Vagina (tissue), 2 donors: ENCODE measurements around the gene GDI1. TPM values are rescaled to one million over a fixed set of nuclear protein-coding genes. Genes with fewer than 3 reads are reported as not detected.

ENCODE experiments used
- DNase-seq, 2 donors: peaks; one replicate each; pipeline ENCODE4 v3.0.0-alpha.2; 2017; ENCODE audit errors: extremely low spot score in 2 of 2
- H3K27ac ChIP-seq: fragments of 200-600 bp; sonication (generic); one replicate; pipeline ENCODE4 v1.5.1; 2019
- H3K27me3 ChIP-seq: fragments of 200-600 bp; sonication (generic); one replicate; pipeline ENCODE4 v1.5.1; 2019
- H3K36me3 ChIP-seq, 2 donors: fragments of 200-600 bp; sonication (generic); one replicate each; pipeline ENCODE4 v1.5.1; 2017 to 2019
- H3K4me1 ChIP-seq: fragments of 200-600 bp; sonication (generic); one replicate; pipeline ENCODE4 v1.5.1; 2019
- H3K4me3 ChIP-seq, 2 donors: fragments of 200-600 bp; sonication (generic); 1 replicate in 1 of 2; 2 replicates in 1 of 2; pipeline ENCODE4 v1.5.1; 2016 to 2019
- H3K9me3 ChIP-seq: fragments of 200-600 bp; sonication (generic); one replicate; pipeline ENCODE4 v1.5.1; 2019
- CTCF ChIP-seq, 3 experiments: fragments of 450-650 bp in 2 of 3; fragments of 200-600 bp in 1 of 3; sonication (generic) in 1 of 3; IDR thresholded peaks; one replicate each; pipeline ENCODE4 v1.5.1; 2017 to 2019; ENCODE audit warnings: antibody characterized with exemption in 3 of 3, mild to moderate bottlenecking in 2 of 3, moderate library complexity in 2 of 3
- POLR2A ChIP-seq, 2 donors: fragments of 450-650 bp; IDR thresholded peaks; one replicate each; pipeline ENCODE4 v1.6.1; 2017; ENCODE audit warnings: antibody characterized with exemption in 2 of 2, mild to moderate bottlenecking in 2 of 2, moderate library complexity in 2 of 2
- POLR2AphosphoS5 ChIP-seq, 2 donors: sonication (generic); formaldehyde crosslinking; IDR thresholded peaks; one replicate each; pipeline ENCODE4 v1.9.0; 2017; ENCODE audit warnings: antibody characterized with exemption in 2 of 2, mild to moderate bottlenecking in 2 of 2, low read depth in 1 of 2; ENCODE audit not compliant: insufficient read depth in 1 of 2
- intact Hi-C: fragments of 100-400 bp; cut with DNase I; formaldehyde crosslinking; loops from one replicate; pipeline ENCODE4 v1.15.1; 2023
- total RNA-seq: library from RNA; depleted of rRNA; stranded (reverse); fragments of >200 nt; gene quantifications from one replicate; pipeline ENCODE4 v1.2.3, GENCODE V29; 2016

The GDI1 gene
- total RNA-seq, 1 donor from 2014 or later, result 116 TPM

DNA sequence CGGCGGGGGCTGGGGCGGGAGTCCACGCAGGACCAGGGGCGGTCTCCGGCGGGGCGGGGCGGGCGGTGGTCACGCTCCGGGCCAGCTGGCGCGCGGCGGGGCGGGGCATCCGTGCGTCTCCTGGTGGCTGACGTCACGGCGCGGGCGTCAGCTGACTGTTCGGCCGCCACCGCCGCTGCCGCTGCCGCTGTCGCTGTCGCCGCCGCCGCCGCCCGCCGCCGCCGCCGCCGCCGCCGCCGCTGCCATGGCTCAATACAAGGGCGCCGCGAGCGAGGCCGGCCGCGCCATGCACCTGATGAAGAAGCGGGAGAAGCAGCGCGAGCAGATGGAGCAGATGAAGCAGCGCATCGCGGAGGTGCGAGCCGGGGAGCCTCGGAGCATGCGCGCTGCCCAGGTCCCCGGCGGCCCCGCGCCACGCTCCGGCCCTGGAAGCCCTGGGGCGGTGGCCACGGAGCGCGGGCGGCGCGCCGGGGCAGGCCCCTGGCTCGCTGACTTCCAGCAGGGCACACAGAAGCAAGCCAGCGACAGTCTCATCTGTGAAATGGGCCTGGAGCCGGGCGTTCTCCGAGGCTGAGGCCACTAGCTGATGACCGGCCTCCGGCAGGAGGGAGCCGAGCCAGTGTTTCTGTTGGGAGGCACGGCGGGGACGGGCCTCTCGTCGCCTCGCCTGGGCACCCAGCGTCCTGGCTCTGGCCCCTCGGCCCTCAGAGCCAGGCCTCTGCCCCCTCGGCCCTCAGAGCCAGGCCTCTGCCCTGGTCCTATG, 7.2 kb downstream of the GDI1 start, which contains the start of gene FAM50A:
Gene FAM50A (plus strand): TSS at position 150 of the 763 bp plus-strand sequence. CDS start 95 bp downstream, at position 245.
- Histone ChIP-seq H3K36me3 (peaks cover 0 to 9% of the 10 kb centered on the region in 2 donors), H3K27ac (peak within 1 kb of the TSS; percentile 94), H3K9me3 (no peaks in the 10 kb centered on the region), H3K4me1 (peaks cover 28% of the 10 kb centered on the region), H3K27me3 (no peaks in the 10 kb centered on the region), H3K4me3 (peak within 1 kb of the TSS; percentile 48 to 50)
- intact Hi-C loops, result no loop called here
- DNase-seq, result no peak
- TF ChIP-seq CTCF (IDR thresholded peaks at IDR 0.05), result no peak
- peak in 1 of 2 donors; percentile 48 for TF ChIP-seq POLR2A (IDR thresholded peaks at IDR 0.05)

GRCh38 chrX:154444755-154445246, 7.8 kb downstream of the GDI1 start:
- DNase-seq, result no peak
- peak overlapping the region; percentile 94 for H3K27ac ChIP-seq
- no peaks in the 10 kb centered on the region for H3K9me3 ChIP-seq
- intact Hi-C loops, result no loop called here
- TF ChIP-seq CTCF (IDR thresholded peaks at IDR 0.05) (no peak), POLR2AphosphoS5 (IDR thresholded peaks at IDR 0.05; ENCODE audit: insufficient read depth in 1 of 2, low read depth in 1 of 2) (no peak), POLR2A (IDR thresholded peaks at IDR 0.05) (no peak)
- H3K4me1 ChIP-seq, result peaks cover 23% of the 10 kb centered on the region
- H3K4me3 ChIP-seq, result peak overlapping the region; percentile 48 to 50
- no peaks in the 10 kb centered on the region for H3K27me3 ChIP-seq
- H3K36me3 ChIP-seq, result peaks cover 0 to 5% of the 10 kb centered on the region in 2 donors

DNA sequence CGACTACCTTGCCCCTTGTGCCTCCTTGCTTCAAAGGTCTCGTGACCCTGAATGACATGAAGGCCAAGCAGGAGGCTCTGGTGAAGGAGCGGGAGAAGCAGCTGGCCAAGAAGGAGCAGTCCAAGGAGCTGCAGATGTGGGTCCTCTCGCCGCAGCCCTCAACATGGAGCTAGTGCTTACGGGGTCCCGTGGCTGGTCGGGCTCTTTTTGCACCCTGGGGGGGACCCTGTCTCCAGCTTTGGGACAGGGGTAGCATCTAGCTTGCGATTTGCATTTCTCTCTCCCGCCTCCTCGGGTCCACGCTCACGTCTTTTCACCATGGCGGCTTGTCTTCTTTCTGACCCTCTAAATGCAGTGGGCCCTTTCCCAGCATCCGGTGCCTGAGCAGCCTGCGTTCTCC, 8.8 kb downstream of the GDI1 start:
- no peak overlapping the region for H3K27ac ChIP-seq
- TF ChIP-seq CTCF (IDR thresholded peaks at IDR 0.05) (no peak), POLR2A (IDR thresholded peaks at IDR 0.05) (no peak), POLR2AphosphoS5 (IDR thresholded peaks at IDR 0.05; ENCODE audit: insufficient read depth in 1 of 2, low read depth in 1 of 2) (no peak)
- no peak overlapping the region for H3K4me3 ChIP-seq
- no peak for DNase-seq
- H3K9me3 ChIP-seq, result no peaks in the 10 kb centered on the region
- intact Hi-C loops, result no loop called here
- peaks cover 23% of the 10 kb centered on the region for H3K4me1 ChIP-seq
- no peaks in the 10 kb centered on the region for H3K27me3 ChIP-seq
- H3K36me3 ChIP-seq, result peaks cover 0 to 5% of the 10 kb centered on the region in 2 donors

DNA sequence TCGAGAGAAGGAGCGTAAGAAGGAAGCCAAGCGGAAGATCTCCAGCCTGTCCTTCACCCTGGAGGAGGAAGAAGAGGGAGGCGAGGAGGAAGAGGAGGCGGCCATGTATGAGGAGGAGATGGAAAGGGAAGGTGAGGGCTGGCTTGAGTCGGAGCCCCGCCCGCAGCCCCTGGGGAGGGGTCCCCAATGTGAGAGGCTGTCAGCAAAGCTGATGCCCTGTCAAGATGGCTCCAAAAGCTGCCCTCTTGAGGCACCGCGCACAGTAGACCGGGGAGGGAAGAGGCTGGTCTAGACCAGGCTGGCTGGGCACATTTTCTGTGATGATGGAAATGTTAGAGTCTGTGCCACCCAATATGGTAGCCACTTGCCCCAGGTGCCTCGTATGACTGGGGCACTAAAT, 9.5 kb downstream of the GDI1 start:
- H3K4me1 ChIP-seq, result peaks cover 23% of the 10 kb centered on the region
- no peak overlapping the region for H3K4me3 ChIP-seq
- no peak for DNase-seq
- intact Hi-C loops, result no loop called here
- no peaks in the 10 kb centered on the region for H3K9me3 ChIP-seq
- H3K27me3 ChIP-seq, result no peaks in the 10 kb centered on the region
- peaks cover 0 to 5% of the 10 kb centered on the region in 2 donors for H3K36me3 ChIP-seq
- no peak overlapping the region for H3K27ac ChIP-seq
- TF ChIP-seq POLR2AphosphoS5 (IDR thresholded peaks at IDR 0.05; ENCODE audit: insufficient read depth in 1 of 2, low read depth in 1 of 2) (no peak), CTCF (IDR thresholded peaks at IDR 0.05) (no peak), POLR2A (IDR thresholded peaks at IDR 0.05) (no peak)

DNA sequence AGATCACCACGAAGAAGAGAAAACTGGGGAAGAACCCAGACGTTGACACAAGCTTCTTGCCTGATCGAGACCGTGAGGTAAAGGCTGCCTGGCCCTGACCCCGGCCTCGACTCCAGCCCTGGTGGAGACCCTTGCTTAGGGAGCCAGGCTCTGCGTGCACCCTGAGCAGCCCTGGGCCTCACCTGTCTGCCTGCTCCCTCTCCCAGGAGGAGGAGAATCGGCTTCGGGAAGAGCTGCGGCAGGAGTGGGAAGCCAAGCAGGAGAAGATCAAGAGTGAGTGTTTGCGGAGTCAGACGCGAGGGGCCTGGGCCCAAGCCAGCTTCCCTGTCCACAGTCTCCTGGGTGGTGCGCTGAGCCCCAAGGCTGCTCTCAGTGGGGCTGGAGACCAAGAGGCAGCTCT, 11.5 kb downstream of the GDI1 start:
- H3K9me3 ChIP-seq, result no peaks in the 10 kb centered on the region
- no peak for TF ChIP-seq CTCF (IDR thresholded peaks at IDR 0.05)
- no peak for TF ChIP-seq POLR2A (IDR thresholded peaks at IDR 0.05)
- no peak for TF ChIP-seq POLR2AphosphoS5 (IDR thresholded peaks at IDR 0.05; ENCODE audit: insufficient read depth in 1 of 2, low read depth in 1 of 2)
- DNase-seq, result no peak
- no peaks in the 10 kb centered on the region for H3K27me3 ChIP-seq
- peaks cover 17% of the 10 kb centered on the region for H3K4me1 ChIP-seq
- H3K27ac ChIP-seq, result no peak overlapping the region
- H3K4me3 ChIP-seq, result no peak overlapping the region
- no peaks in the 10 kb centered on the region for H3K36me3 ChIP-seq
- intact Hi-C loops, result no loop called here
